Measurements from ENCODE around the gene ALX4.

Gene ALX4

DNA sequence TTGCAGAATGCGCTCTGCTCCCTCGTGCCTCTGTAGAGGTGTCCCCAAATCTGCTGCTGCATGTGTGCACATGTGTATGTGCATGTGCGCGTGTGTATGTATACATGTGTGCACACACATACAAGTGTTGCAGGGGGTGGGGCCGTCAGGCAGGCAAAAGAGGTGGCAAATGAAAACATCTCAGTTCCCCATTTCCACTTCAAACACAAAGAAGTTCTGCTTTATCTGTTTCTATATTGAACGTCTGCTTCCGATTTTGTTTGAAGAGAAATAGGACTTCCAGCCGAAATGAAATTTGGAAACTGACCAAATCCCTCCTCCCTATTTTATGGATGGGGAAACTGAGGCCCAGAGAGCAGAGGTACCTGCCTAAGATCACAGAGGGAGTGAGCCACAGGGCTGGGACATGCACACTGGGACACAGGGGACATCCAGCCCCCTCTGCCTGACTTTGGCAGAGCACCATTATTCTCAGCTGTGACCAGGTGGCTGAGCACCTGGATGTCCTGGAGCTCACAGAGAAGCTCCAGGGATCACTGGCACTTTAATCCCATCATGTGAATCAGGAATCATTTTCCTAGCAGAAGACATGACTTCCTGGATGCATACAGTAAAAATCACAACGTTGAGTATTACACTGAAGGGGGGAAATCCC lies 41.2 kb upstream of the ALX4 start:
- TF ChIP-seq, protein P1, sequence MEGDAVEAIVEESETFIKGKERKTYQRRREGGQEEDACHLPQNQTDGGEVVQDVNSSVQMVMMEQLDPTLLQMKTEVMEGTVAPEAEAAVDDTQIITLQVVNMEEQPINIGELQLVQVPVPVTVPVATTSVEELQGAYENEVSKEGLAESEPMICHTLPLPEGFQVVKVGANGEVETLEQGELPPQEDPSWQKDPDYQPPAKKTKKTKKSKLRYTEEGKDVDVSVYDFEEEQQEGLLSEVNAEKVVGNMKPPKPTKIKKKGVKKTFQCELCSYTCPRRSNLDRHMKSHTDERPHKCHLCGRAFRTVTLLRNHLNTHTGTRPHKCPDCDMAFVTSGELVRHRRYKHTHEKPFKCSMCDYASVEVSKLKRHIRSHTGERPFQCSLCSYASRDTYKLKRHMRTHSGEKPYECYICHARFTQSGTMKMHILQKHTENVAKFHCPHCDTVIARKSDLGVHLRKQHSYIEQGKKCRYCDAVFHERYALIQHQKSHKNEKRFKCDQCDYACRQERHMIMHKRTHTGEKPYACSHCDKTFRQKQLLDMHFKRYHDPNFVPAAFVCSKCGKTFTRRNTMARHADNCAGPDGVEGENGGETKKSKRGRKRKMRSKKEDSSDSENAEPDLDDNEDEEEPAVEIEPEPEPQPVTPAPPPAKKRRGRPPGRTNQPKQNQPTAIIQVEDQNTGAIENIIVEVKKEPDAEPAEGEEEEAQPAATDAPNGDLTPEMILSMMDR (IDR thresholded peaks at IDR 0.05; ENCODE audit: borderline replicate concordance, insufficient read depth, low read depth, low read length) = no peak
- H3K4me3 ChIP-seq (ENCODE audit: low read depth, low read length) = no peak overlapping the region

DNA sequence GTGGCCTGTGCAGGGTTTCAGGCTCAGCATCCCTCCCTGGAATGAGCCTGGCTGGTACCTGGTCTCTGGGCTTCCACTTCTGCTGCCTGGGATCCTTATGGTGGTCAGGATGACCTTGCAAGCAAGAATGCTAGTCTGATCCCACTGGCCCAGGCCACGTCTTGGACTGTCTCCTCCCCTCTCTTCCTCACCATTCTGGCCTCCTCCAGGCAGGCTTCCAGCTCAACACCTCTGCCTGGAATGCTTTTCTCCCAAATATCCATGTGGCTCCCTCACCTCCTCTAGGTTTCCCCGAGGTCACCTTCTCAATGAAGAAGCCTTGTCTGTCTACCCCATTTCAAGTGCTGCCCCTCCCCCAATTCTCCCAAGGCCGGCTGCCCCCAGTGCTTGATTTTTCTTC lies 39.4 kb upstream of the ALX4 start:
- TF ChIP-seq, protein P1 (IDR thresholded peaks at IDR 0.05; ENCODE audit: borderline replicate concordance, insufficient read depth, low read depth, low read length) = no peak

GRCh38 chr11:44348721-44349120 lies 38.8 kb upstream of the ALX4 start:
- TF ChIP-seq, protein P1 (IDR thresholded peaks at IDR 0.05; ENCODE audit: borderline replicate concordance, insufficient read depth, low read depth, low read length) = no peak
- H3K4me3 ChIP-seq (ENCODE audit: low read depth, low read length) = no peak overlapping the region

More for the DNA sequence above, 39.4 kb upstream of the ALX4 start:
- no peak overlapping the region for H3K4me3 ChIP-seq (ENCODE audit: low read depth, low read length)

- no peak overlapping the region for H3K4me3 ChIP-seq (ENCODE audit: low read depth, low read length)
- TF ChIP-seq, protein P1 (IDR thresholded peaks at IDR 0.05; ENCODE audit: borderline replicate concordance, insufficient read depth, low read depth, low read length) = no peak
These were observed 38.2 kb upstream of the ALX4 start for GRCh38 chr11:44348114-44348513.

DNA sequence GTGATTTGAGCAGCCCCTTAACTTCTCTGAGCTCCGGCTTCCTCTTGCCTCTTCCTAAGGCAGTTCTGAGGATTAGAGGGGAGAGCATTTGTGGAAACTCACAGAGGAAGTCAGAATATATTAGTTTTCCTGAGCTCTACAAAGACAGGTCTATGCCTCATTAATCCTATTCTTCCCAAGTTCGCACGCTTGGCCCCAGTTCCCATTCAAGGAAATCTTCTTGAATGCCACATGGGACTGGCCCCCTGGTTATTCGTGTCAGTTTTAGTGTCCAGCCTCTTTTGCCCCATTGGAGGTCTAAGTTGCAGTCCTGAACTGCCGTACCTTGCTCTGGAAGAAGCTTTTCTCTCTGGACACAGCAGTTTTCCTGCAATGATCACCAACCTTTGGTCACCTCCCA lies 37.6 kb upstream of the ALX4 start:
- TF ChIP-seq, protein P1 (IDR thresholded peaks at IDR 0.05; ENCODE audit: borderline replicate concordance, insufficient read depth, low read depth, low read length) = no peak
- H3K4me3 ChIP-seq (ENCODE audit: low read depth, low read length) = no peak overlapping the region

DNA sequence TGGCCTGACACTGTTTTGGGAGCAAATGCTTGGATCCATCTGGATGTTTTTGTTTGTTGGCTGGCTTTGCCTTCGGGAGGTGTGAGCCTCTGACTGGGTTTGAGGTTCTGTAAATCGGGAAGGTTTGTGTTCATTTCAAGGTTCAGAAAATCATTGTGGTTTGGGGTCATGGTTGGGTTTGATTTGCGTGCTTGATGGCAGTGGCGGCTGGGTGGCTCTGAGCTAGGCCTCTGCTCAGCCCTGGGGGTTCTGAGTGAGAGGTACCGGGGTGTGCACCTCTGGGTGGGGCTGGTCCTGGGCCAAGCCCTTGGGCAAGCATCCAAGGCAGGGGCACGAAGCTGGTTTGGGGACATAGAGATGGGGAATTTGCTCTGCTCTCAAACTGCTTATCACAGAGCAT lies 37.0 kb upstream of the ALX4 start:
- H3K4me3 ChIP-seq (ENCODE audit: low read depth, low read length) = no peak overlapping the region
- TF ChIP-seq, protein P1 (IDR thresholded peaks at IDR 0.05; ENCODE audit: borderline replicate concordance, insufficient read depth, low read depth, low read length) = no peak

DNA sequence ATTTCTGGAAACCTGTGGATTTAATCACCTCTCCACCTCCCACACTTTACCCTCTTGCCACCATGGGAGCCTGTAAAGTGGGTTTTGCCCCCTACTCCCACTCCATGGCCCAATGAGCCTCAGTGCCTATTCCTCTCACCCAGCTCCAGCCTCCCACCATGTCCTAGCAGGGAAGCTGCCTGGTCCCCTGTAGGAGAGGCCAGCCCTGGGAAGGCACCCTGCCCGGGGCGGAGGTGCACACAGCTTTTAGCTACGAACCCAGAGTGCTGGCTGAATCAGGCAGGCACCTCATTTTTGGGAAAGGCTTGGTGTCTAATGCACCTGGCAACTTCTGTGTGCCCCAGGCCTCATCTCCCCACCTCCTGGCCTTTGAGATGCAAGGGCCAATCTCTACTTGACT lies 35.8 kb upstream of the ALX4 start:
- no peak overlapping the region for H3K4me3 ChIP-seq (ENCODE audit: low read depth, low read length)
- TF ChIP-seq, protein P1 (IDR thresholded peaks at IDR 0.05; ENCODE audit: borderline replicate concordance, insufficient read depth, low read depth, low read length) = no peak
